Frontal cortex (tissue), 4 donors: Measurements from ENCODE around the gene OPRL1. TPM values are rescaled to one million over a fixed set of nuclear protein-coding genes. Genes with fewer than 3 reads are reported as not detected.

Experiments used
- DNase-seq, 2 donors: peaks; one replicate each; pipeline ENCODE4 v3.0.0; 2012; ENCODE audit warnings: low spot score in 2 of 2
- FAIRE-seq: peaks from 2 replicates; lab custom pipeline; 2012; peaks lifted over from hg19 to GRCh38; lab: Jason Lieb, UNC
- total RNA-seq: library from RNA; depleted of rRNA; stranded (reverse); fragments of >200 nt; gene quantifications from one replicate; pipeline ENCODE4 v1.2.3, GENCODE V29; 2014
- donor health status: control.
- donor health status: control.
- donor health status: control.

OPRL1 gene
- total RNA-seq, 1 donor from 2014 or later: 13.5 TPM

DNA sequence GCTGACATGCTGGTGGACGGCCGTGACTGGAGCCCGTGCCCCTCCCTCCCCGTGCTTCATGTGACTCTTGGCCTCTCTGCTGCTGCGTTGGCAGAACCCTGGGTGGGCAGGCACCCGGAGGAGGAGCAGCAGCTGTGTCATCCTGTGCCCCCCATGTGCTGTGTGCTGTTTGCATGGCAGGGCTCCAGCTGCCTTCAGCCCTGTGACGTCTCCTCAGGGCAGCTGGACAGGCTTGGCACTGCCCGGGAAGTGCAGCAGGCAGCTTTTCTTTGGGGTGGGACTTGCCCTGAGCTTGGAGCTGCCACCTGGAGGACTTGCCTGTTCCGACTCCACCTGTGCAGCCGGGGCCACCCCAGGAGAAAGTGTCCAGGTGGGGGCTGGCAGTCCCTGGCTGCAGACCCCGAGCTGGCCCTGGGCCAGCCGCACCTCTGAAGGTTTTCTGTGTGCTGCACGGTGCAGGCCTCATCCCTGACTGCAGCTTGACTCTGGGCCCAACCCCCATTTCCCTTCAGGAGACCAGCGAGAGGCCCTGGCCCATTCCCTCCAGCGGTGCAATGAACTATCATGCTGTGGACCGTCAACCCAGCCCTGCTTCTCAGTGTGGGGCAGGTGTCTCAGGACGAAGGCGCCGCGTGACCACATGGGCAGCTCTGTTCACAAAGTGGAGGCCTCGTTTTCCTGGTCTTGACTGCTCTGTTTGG is 19.4 kb downstream of the OPRL1 start:
- FAIRE-seq: no peak
- peak in 1 of 2 donors; percentile 46 for DNase-seq

DNA sequence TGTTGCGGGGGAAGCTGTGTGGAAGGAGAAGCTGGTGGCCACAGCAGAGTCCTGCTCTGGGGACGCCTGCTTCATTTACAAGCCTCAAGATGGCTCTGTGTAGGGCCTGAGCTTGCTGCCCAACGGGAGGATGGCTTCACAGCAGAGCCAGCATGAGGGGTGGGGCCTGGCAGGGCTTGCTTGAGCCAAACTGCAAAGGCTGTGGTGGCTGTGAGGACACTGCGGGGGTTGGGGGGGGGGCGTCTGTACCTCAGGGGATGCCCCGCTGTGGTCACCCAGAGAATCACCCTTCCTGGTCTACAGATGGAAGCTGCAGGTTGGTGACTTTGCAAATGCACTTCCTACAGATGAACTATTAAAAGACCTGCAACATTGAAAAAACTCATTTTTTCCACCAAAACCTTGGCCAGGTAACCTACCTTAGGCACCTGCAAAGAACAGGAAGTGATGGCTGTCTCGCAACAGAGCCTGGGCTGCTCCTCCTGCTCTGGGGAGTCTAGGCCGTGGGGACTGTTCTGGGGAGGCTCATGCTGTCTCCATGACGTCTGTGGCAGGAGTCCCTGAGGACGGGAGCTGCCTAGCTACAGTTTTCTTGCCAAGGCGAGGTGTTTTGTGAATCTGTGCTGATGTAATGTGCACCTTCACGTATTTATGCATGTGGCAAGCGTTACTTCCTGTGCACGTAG is 20.1 kb downstream of the OPRL1 start:
- DNase-seq: no peak
- no peak for FAIRE-seq

DNA sequence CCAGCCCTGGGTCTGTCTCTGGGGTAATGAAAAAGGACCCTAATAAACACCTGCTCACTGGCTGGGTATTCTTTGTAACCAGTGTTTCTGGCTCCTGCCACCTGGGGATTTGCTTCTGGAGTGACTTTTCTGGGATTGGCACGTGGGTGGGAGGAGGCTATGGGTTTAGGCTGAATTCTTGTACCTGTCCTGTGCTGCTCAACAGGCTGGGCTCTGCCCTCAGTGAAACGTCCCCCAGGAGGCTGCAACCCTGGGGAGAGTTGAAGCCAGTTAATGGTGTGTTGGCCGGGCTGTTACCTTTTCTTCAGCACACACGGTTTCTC is 20.6 kb downstream of the OPRL1 start:
- no peak for FAIRE-seq
- DNase-seq: no peak

DNA sequence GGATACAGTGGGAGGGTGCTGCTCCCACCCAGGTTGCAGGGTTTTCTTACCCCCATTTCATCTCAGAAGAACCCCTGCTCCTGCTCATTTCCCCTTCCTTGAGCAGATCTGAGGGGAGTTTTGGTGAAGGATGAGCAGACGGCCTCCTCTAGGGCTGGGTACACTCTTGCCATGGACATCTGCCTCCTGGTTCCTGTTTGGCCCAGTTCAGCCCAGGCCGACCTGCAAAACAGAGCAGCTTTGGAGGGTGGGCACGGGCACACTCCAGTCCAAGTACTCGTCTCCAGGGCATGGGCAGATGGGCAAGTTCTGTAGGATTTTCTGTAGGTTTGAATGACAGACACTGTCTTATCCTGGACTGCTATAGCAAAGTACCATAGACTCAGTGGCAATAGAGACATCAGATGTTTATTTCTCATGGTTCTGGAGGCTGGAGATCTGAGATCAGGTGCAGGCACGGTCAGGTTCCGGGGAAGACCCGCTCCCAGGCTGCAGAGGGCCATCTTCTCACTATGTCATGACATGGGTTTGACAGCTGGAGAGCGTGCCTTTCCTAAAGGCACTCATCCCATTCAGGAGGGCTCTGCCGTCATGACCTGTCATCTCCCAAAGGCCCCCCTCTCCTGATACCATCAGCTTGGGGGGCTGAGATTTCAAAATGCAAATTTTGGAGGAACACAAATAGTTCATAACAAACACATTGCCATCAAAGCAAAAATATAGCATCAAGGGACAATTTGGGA is 21.2 kb downstream of the OPRL1 start:
- FAIRE-seq (no peak), DNase-seq (no peak)

DNA sequence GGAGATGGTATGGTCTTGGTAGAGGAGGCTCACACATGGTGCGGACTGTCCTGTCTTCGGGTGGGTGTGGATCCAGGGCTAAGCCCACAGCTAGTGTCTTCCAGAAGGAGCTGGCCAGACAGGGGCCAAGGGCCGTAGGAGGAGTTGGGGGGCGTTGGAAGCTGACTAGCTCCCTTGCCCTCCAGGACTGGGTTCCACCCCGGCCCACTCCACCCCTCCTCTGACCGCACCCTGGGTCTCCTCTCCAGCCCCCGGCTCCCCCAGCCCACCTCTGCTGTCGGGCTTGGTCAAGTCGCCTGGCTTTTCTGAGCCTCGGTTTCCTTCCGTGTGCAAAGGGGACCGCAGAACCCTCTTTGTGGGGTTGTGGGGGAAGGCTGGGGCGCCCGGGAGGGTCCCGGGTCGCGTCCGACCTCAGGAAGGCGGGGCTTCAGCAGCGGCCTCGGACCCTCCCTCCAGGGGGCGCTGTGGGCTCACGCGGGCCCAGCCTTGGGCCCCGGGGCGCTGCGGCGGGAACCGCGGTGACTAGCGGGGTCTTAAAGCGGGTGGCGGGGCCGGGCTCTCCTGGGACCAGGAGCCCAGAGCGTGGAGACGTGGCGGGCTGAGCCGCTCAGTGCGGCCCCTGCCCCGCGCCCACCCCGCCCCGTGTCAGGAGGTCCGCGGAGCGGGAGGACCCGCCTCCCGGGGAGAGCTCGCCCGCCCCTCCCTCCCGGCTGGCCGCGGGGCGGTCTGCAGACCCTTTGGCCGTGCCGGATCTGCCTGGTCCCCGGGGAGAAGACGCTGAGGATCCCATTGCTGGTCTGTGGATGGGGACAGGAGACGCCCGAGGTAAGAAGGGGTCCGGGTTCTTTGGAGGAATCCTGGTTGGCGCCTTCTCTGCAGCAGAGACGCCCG is 22.1 kb downstream of the OPRL1 start:
- DNase-seq: peak in 1 of 2 donors; percentile 53

DNA sequence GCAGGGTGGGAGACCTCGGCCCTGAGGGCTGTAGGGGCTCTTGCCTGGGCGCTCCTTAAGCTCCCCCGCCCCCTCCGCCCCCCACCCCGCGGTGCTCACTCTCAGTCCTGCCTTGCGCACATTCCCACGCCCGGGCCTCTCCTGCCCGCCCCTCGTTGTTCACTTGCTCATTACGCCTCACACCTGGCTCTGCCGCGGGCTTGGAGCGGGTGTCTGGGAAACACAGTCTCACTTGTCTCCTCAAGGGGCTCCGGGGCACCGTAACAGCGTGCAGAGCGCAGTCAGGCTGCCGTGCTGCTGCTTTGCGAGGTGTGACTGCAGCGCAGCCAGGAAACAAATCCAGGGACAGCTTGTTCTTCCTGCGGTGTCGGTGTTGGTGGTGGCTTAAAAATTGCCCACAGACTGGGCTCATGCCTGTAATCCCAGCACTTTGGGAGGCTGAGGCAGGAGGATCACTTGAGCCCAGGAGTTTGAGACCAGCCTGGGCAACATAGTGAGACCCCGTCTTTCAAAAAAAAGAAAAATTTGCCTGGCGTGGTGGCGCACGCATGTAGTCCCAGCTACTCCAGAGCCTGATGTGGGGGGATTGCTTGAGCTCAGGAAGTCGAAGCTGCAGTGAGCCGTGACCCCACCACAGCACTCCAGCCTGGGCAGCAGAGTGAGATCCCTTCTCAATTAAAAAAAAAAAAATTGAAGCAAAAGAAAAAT is 22.9 kb downstream of the OPRL1 start:
- FAIRE-seq (no peak), DNase-seq (no peak)

More for the DNA sequence above, 22.1 kb downstream of the OPRL1 start:
- no peak for FAIRE-seq

DNA sequence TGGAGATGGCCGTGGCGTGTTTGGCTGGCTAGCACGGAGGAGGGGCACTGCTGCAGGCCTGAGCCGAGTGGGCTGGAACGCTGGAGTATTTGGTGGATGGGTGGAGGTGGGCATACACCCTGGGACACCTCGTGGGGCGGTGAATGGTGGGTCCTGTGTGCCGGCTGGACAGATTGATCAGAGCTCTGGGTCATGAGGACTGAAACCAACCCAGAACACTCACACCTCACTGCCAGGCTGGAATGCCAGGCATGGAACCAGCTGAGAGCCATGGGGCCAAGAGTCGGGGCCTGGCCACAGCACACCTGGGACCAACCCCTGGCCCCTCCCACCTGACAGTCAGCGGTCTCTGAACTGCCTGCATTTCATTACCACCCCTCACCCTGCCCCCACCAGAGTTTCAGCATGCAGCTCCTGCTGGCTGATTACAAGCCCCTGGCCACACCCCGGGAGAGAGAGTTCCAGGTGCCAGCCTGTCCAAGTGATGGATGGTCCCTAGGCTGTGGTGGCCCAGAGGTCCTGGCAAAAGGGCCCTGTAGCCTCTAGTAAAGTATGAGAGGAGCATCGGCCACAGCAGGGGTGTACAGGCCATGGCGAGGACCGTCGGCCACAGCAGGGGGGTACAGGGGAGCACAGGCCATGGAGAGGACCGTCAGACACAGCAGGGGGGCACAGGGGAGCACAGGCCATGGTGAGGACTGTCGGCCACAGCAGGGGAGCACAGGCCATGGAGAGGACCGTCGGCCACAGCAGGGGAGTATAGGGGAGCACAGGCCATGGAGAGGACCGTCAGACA is 24.2 kb downstream of the OPRL1 start:
- no peak for FAIRE-seq
- no peak for DNase-seq

DNA sequence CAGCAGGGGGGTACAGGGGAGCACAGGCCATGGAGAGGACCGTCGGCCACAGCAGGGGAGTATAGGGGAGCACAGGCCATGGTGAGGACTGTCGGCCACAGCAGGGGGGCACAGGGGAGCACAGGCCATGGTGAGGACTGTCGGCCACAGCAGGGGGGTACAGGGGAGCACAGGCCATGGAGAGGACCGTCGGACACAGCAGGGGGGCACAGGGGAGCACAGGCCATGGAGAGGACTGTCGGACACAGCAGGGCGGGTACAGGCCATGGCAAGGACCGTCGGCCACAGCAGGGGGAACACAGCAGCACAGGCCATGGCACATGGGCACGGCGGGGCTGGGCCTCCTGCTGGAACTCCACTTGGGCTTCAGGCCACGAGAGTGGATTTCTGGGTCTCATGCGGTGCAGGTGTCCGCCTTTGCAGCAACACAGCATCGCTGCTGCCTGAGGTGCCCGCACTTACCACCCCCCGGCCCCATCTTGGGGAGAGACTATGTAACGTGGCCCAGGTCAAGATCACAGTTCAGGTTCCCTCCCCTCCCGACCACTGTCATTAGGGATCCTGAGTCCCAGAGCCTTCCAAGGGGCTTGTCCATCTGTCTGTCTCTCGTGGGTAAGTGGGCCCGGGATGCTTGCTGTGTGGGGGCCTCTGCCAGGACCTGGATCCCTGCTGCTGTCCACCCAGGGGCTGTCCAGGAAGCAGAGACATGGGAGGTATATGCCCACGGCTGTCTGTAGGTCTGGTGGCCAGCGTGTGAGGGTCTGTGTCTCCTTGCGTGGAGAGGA is 25.0 kb downstream of the OPRL1 start:
- no peak for FAIRE-seq
- DNase-seq: no peak

DNA sequence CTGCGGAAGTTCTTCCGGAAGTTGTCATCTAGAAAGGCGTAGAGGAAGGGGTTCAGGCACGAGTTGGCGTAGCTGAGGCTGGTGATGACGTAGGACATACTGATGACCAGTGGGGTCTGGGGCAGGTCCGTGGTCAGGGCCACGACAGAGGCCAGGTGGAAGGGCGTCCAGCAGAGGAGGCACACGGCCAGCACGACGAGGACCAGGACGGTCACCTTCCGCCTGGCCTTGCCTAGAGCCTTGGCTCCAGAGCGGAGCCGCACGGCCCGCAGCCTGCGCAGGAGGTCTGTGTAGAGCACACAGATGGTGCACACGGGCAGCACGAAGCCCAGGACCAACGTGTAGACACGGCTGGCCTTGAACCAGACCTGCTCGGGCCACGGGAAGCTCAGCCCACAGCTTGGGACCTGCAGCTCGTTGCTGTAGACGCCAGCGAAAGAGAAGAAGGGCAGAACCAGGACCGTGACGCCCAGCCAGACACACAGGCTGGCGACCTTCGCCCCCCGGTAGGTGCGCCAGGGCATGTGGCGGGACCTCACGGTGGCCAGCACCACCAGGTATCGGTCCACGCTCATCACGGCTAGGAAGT is 26.1 kb downstream of the OPRL1 start:
- no peak for DNase-seq
- FAIRE-seq: no peak

DNA sequence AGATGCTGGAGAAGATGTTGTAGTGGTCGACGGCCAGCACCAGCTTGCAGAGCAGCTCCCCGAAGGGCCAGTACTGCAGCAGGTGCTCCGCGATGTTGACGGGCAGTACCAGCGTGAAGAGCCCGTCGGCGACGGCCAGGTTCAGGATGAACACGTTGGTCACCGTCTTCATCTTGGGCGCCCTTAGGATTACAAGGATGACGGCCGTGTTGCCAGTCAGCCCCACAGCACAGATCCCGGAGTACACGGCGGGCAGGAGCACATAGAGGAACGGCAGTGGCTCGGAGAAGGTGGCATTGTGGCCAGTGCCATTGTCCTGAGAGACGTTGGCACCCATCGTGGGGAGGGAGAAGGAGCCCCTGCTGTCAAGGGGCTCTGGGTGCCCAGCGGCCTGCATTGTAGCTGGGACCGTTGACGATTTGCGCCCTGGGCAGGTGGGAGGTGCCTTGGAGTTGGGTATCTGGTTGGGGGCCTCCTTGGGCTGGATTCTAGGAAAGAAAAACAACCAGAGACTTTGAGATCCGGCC is 26.6 kb downstream of the OPRL1 start:
- DNase-seq: no peak
- FAIRE-seq: no peak

DNA sequence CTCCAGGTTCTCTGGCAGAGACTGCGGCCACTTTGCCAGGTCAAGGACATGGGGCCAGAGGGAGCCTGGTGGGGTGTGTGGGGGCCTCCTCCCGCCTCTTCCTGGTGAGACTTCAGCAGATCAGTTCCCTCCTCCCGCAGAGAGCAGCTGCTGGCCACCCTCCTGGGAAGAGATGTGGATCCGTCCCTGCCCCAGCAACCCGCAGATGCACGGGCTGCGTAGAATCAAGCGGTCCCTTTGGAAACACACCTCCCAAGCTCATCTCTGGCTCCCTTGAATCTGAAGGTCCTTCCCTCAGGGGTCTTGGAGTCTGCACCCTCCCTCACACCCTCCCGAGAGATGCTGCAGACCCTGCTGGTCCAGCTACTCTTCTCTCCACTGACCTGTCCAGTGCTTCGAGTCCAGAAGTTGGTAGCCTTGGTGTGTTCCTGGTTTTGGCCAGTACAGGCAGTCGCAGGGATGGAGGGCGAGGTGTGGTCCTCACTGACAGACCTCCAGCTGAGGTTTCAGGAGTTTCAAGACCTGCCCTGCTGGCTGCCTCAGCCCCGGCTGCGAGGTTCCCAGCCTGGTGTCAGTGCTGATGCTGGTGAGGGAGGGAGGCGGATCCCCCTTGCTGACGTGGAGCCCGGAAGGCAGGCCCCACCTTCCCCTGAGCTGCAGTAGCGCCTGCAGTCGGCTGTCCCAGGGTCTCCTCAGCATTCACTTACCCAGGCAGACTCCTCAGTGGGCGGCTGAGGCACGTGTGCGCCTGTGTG is 27.3 kb downstream of the OPRL1 start, which contains the start of gene NPBWR2:
TSS of gene NPBWR2 (minus strand) at position 585 of the 755 bp plus-strand sequence. CDS start 734 bp downstream, outside the sequence.
- no peak for DNase-seq
- FAIRE-seq: no peak

DNA sequence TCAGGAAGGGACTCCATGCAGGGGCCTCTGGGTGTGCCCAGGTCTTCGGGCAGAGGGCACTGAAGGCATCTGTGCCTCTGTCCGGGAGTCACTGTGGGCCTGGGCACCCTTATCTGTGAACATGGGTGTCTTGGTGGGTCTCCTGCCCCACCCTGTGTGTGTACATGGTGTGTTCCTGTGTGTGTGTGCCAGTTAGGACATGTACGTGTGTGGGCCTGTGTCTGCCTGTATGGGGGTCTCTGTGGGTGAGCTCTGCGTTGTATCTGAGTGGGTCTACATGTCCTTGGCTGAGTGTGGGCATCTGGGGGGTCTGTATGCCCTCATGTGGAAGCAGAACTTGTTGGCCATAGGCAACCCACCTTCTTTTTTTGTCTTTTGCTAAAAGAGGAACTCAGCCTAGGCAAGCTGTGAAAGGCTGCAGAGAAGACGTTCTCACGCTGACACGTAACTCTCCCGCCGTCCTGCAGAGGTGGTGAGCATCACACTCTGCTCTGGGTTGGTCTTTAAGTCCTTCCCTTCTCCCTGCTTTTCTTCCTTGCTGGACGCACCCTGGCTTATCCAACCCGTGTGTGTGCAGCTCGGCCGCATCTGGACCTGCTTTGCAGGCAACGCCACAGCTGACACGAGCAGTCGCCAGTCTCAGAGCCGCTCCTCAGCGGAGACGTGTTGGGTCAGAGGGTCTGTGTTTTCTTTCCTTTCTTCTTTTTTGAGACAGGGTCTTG is 28.0 kb downstream of the OPRL1 start:
- DNase-seq: no peak

DNA sequence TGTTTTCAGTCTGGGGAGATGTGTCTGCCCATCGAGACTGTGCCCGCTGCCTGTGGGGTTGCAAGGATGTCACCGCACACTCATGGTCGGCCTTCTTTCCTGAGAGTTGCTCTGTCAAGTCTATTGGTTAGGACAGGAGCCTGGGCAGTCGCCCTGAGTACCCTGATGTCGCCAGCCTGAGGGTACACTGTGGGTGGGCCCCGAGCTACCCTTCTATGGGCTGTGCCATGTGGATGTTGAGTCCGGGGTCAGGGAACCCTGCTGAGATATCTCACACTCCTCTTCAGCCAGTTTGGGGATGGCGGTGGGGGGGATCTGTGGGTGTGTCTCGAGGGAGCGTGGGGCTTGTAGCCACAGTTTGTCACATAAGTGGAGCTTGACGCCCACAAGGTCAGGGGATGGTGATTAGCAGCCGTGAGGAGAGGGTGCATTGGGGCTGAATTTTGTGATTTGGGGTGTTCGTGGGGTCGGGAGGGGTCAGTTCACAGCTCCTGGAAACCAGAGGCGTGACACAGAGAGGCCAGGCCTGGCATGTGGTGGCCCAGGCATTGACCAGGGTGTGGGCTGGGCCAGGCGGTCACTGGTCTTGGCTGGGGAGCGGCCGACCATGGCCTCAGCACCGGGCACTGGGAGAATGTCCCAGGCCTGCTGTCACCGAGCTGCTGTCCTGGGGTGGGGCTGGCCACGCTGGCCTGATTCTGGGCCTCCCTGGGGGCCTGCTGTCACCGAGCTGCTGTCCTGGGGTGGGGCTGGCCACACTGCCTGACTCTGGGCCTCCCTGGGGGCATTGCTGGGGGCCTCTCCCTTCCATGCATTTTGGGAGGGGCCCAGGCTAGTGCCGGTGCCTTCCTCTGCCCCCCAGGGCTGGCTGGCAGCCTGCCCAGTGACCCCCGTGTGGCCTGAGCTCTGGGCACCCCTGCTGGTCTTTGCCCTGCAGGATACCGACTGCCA is 29.1 kb downstream of the OPRL1 start:
- DNase-seq (no peak), FAIRE-seq (no peak)

More for the DNA sequence above, 28.0 kb downstream of the OPRL1 start:
- no peak for FAIRE-seq

DNA sequence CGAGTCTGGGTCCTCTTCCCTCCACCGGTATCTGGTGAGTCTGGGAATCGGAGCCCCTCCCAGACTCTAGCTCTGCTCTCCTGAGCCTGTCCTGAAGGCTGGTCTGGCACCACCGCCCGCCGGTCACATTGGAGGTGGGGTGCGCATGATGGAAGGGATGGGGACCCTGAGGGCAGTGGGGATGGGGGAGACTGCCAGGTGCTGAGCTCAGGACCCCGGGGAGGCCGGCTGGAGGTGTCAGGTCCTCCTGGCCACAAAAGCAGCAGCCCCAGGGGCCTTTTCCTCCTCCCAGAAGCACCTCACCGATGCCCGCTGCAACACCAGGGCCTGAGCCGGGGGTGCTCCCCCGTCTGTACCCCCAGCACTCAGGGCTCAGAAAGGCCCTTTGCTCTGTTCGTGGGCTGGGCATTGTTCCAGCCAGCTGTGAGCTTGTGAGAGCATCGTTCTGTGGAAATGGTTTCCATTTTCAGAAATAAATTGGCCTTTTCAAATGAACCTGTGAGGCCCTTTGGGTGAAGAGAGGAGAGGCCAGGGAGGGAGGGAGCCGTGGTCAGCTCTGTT is 30.0 kb downstream of the OPRL1 start:
- no peak for FAIRE-seq
- no peak for DNase-seq
